ENCODE measurements around the gene MAPK4.

Gene MAPK4

DNA sequence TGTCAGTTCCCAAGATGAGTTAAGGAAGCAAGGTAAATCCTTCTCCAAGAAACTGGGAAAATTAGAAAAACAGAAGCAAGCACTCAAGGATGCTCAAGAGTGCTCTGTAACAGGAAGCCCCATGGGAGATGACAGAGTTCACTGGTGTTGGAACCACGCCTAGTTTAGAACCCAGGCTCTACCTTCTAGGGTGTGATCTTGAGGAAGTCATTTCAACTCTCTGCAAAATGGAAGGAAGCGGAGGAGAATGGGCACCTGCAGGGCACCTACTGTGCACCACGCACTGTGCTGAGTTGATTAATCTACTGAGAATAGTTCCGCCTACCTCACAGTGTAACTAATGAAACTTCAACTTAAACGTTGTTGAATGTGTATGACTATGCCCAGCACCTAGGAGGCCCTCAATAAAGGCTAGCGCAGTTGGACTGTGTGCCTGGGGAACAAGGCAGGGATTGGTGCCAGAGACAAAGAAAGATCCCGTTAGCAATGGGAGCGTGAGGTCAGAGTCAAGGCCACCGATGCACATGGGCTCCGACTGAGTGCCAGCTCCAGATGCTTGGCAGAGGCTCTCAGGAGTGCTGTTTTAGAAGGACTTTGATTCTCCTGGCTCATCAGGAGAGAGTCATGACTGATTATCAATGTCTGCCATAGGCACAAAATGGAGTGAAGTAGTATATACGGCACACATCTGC lies 93.7 kb downstream of the MAPK4 start:
- no peak for DNase-seq (ENCODE audit: low read depth in 2 of 2)

DNA sequence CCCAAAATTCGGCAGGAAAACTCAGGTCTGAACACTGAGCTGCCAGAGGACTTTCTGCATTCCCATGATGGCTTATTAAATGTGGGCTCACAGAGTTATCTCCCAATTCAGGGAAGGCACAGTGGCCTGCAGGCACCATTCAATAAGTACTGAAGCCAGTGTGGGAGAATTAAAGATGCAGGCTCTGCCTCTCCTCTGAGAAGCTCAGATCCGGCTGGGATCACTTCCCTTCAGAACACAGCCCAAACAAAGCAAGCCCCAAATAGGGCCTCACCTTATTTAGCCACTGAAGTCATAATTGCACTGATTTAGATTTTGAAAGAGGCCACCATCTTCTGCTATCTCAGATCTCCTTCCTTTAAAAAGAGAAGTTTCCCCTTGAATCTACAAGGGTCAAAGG lies 94.3 kb downstream of the MAPK4 start:
- DNase-seq (ENCODE audit: low read depth in 2 of 2), result no peak

DNA sequence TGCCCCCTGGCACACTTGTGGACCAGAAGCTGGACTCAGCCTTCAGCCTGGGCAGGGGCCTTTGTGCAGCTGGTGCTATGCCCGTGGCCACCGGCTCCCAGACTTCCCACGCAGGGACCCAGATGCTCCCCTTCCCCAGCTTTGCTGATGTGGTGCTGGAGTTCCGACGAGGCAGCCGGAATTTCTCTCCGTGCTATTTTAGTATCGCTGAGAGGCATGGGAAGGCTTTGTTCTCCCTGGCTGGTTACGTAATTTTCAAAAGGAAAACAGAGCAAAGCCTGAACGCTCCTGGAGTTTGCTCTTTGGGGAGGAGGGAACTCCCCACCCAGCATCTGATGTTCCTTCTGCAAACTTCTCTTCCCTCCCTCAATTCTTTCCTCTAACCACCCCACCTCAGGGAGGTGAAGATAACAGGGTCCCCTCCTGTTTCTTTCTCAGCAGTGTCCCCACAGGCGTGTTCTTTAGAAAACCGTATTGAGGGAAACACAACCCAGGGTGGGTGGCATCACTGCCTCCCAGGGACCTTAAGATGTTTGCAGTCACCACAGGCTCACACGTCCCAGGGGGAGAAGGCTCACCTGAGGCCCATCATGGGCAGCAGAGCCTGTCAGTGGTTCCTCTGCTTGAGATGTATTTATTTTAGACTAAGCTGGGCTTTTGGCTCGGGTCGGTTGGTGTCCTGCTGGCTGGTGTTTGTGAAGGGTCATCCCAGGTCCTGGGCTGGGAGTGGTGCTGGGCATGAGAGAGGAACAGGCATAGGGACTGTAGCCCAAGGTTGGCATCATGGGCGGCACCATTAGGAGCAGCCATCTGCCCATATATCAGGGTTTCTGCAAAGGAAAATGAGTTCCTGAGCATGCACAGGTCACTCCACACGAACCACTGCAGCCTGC lies 95.0 kb downstream of the MAPK4 start:
- DNase-seq (ENCODE audit: low read depth in 2 of 2), result no peak

DNA sequence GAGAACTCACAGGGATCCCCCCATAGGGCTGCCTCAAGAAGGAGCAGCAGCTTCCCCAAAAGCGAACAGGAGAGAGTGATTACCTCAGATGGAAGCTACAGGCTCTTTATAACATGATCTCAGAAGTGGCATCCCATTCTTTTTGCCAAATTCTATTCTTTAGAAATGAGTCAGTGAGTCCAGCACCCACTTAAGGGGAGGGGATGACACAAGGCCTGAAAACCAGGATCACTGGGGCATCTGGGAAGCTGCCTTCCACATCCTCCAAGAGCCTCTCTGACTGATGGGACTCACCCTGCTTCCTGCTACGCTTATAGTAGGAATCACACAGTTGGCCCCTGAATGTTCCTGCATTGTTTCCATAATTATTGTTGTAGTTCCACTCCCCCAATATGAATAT lies 96.5 kb downstream of the MAPK4 start:
- DNase-seq (ENCODE audit: low read depth in 2 of 2), result no peak

DNA sequence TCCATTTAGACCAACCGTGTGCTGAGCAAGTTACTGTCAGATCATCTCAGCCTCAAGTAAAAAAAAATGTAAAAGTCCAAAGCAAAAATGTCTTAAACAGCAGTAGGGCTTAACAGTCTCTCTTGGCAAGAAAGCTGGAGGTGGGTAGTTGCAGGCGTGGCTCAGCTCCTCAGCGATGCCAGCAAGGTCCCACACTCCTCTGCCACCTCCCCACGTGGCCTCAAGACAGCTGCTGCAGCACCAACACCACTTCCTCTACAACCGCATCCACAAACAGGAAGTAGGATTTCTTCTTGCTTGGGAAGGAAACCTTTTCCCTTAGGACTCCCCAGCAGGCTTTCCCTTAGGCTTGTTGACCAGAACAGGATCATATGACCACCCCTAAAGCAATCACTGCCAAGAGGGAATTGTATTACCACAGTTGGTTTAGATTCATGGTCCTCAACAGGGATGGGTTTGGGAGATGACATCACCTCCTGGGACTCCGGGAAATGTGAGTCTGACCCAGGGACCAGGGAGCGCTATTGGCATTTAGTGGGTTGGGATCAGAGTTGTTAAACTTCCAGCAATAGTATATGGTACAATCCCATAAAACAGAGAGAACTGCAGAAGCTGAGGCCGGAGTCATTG lies 97.1 kb downstream of the MAPK4 start:
- DNase-seq (ENCODE audit: low read depth in 2 of 2), result no peak

DNA sequence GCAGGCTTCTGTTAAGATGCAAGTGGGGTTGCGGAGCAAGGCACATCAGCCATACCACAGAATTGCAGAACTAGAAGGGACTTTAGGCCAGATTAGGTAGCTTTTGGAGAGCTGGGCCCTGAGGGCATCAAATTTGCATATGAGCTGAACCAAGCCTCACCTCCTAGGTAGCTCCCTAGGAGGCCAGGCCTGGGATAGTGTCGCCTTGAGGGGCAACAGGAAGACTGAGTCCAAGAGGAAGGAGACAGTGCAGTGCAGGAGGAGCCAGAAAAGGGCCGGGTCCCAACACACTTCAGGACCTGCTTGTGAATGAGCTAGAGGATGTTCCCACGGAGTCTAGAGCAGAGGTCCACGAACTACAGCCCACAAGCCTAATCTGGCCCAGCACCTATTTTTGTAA lies 98.7 kb downstream of the MAPK4 start:
- DNase-seq (ENCODE audit: low read depth in 2 of 2), result no peak

DNA sequence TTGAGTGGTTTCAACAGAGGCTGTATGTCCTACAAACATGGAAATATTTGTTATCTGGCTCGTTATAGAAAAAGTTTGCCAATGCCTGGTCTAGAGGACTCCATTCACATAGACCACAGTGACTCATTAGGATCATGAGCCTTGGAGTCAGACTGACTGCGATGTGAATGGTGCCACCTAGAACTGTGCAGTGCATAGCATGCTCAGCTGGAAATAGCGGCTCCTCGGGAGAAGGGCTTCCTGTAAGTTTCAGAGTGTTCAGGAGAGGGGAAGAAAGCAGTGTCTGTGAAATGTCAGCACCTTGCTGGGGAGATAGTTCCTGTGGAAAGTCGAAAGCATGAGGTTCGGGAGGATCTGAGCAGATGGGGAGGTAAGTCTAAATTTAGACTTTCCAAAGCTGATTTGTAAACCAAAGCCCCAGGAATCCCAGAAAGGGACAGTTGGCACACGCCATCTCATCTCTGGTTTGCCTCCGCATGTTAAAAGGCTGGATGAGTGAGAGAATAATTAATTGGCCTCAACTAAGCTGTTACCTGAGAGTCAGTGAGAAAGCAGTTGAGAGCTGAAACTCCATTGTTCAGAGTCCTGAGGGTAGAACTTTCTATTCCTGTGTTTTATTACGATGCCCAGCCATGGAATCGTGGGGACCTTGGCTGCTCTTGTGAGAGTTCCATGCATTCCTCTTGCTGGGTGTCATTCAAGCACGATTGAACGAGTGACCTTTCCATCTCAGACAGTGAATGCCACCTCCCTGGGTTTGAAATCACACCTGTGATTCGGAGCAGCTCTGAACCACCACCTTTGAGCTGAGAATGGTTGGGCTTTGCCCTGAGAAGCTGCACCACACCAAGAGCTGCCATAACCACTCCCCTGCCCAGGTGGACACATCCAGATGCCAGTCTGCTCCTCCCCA lies 99.5 kb downstream of the MAPK4 start:
- DNase-seq (ENCODE audit: low read depth in 2 of 2), result no peak

DNA sequence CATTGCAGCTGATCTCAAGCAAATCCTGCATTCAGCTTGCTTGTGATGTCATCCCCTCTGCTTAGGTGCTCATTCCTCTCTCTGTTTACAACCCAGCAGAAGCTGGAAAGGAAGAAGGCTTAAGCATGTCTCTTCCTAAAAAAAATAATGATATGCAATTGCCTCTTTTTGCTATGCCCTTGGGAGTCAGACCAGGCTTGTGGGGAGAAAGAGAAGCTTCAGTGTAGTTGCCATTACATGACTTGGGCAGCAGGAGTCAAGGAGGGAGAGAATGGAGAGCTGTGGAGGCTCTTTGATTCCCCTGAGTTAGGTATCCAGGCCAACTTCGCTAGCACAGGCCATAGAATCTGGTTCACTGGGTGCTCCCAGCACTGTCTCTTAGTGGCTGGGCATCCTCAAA lies 101.1 kb downstream of the MAPK4 start:
- DNase-seq (ENCODE audit: low read depth in 2 of 2), result no peak

DNA sequence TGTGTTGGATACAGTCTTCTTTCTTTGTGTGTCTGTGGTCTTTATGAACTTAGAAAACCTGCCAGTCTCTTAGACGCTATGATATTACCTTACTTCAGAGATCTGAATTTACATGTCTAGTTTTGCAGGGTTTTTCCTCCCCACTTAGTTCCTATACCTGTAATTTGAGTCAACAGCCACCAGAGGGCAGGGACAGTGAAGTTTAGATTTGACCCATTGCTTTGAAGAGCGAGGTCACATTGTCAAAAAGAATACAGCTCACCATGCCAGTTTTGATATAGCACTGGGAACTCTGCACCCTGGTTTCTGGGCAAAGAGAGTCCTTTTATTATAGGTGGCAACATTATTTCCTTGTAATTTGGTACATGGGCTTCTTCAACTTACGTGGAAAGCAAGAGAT lies 102.3 kb downstream of the MAPK4 start:
- DNase-seq (ENCODE audit: low read depth in 2 of 2), result no peak

DNA sequence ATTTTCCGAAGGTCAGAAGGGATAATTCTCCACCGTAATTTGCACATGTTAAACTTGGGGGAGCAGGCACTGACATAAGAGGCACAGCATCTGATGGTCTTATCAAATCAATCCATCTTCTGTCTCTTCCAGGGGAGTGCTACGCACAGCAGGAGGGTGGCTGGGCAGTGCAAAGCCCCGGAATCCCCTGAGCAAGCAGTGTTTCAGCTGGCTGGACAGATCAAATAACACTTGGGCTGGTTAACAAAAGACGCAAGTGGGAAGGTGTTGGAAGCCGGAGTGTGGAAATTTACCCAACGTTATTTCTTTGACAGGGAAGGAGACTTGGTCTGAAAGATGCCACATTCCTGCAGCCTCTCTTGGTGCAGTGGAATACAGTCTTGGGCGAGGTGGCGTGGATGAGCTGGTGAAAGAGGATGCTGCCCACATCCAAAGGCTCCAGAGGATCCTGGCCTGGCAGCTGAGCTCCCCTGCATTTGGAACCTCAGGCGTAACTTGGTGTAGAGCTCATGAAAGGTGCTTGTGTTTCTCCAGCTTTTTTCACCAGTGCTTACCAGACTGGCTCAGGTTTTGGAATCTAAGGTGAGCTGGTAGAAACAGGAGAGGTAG lies 103.0 kb downstream of the MAPK4 start:
- DNase-seq (ENCODE audit: low read depth in 2 of 2), result no peak

DNA sequence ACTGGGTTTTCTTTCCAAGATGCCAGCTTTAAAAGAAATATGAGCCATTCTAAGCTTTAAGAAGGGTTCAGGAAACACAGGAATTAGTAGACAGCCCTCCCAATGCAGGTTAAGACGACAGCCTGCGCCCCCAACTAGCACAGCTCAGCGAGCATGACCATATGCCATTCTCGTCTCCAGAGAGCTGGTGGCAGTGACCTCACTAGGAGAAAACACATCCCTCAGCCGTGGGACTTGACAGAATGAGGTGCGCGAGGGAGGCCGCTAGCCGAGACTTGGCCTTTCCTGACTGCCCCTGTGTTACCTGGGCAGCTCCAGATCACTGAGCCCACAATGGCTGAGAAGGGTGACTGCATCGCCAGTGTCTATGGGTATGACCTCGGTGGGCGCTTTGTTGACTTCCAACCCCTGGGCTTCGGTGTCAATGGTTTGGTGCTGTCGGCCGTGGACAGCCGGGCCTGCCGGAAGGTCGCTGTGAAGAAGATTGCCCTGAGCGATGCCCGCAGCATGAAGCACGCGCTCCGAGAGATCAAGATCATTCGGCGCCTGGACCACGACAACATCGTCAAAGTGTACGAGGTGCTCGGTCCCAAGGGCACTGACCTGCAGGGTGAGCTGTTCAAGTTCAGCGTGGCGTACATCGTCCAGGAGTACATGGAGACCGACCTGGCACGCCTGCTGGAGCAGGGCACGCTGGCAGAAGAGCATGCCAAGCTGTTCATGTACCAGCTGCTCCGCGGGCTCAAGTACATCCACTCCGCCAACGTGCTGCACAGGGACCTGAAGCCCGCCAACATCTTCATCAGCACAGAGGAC lies 103.9 kb downstream of the MAPK4 start:
- DNase-seq (ENCODE audit: low read depth in 2 of 2), result no peak

DNA sequence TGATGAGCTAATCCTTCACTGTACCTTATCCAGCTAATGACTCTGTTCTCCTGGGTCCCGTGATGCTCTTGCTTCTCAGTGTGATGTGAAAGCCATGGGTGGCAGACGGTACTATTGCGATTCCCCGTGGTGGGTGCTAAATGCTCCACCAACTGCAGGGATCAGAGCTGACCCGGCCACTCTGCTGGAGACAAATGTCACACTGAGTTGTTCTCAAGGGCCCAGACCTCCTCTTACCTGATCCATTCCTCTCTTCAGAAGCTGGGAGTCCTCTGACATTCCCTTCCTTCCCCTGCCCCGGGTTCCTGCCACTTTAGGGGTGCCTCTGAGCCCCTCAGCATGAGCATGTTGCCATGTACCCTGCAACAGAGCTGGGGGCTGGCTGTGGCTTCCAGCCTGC lies 105.1 kb downstream of the MAPK4 start:
- DNase-seq (ENCODE audit: low read depth in 2 of 2), result no peak

DNA sequence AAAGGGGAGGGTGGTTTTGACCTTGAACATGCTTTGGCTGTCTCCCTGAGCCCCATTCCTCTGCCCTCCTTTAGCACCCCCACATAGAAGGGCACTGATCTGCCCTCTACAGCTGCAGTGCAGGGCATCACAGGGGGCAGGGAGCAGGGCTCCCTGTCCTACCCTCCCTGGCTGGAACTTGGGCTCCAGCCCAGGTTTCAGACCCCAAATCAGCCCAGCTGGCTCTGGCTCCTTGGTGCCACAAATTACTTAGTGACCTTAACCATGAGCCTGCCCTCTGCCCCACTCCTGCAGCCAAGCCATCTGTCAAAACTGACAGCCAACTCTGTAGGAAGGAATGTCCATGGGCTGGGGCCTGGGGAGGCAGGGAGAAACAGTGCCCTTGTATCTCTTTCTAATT lies 105.6 kb downstream of the MAPK4 start:
- no peak for DNase-seq (ENCODE audit: low read depth in 2 of 2)

DNA sequence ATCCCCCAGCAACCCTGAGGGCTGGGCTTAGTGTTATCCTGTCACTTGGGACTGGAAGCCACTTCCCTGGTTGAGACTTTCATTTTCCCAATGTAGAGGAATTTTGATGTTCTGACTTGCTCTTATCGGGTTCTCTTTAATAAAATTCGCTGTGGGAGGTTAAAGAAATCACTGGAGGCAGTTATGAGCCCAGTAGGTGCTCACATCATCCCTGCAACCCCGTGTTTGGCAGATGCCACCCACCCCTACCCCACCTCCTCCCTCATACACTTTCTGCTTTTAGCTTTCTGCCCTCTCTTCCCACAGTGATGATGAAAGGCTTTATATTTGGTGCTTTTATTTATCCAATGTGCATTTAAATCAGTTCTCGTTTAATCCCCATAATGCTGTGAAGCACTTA lies 106.6 kb downstream of the MAPK4 start:
- no peak for DNase-seq (ENCODE audit: low read depth in 2 of 2)

DNA sequence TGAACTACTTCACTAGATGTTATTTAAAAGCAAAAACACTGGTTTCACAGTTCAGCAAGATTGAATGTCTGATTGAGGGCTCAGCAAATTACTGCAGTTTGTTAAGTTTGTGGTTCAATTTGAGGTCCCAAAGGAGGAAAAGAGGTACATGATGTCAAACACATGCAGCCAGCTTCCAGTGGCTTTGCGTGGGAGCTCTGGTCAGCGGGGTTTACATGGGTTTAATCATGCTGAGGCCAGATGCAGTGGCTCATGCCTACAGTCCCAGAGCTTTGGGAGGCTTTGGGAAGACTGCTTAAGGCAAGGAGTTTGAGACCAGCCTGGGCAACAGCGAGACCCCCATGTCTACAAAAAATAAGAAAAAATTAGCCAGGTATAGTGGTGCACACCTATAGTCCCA lies 111.5 kb downstream of the MAPK4 start:
- DNase-seq (ENCODE audit: low read depth in 2 of 2), result no peak

DNA sequence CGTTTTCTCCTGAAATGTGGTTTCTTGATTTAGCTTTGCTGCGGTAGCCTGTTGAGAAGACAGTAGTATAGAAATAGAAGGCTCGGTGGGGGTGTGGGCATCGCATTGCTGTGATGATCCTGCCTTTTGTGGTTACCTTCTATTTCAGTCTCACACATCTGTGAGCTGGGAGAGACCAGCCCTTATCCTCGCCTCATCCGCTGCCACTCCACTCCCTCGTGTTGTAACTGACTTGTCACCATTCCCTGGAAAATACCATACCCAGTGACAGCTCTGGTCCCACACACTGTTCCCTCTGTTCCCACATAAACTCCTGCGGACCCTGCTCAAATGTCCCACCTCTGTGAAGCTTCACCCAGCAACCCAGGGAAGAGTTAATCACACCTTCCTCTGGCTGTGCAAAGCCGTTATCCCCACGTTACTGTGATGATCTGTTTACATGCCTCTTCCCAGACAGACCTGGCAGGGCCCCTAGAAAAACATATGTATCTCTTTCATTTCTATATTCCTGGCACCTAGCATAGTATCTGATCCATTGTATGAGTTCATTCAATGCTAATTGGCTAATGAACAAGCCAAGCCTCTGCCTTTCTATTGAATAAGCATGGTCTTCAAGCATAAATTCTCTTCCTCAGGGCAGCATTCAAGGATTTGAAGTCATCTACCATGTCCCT lies 114.6 kb downstream of the MAPK4 start:
- no peak for DNase-seq (ENCODE audit: low read depth in 2 of 2)

DNA sequence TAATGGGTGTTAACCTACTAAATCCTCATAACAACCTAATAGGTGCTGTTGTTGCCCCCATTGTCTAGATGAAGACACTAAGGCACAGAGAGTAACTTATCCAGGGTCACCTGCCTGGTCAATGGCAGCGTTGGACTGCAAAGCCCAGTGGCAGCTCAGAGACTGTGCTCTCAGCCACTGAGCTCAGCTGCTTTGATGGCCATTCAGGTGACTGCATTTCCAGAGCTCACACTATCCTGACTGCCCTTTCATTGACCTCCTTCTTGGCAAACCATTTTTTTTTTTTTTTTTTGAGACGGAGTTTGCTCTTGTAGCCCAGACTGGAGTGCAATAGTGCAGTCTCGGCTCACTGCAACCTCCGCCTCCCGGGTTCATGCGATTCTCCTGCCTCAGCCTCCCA lies 115.2 kb downstream of the MAPK4 start:
- DNase-seq (ENCODE audit: low read depth in 2 of 2), result no peak

DNA sequence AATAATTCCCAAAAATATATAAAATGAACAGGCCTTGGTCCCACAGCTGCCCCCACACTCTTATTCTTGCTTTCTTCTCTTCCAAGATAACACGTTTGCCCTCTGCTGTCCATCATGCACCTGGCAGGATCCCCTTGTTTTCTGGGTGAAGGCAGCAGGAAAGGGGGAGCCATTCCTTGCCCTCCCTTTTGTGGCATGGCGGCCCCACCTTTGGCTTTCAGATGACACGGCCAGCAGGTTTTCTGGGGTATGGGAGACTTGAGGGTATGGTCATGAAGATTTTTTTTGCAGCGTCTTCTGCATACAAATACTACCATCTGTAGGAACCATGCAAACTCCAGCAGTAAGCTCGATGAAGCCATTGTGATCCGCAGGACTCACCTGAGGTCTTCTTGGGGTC lies 118.8 kb downstream of the MAPK4 start:
- DNase-seq (ENCODE audit: low read depth in 2 of 2), result no peak

DNA sequence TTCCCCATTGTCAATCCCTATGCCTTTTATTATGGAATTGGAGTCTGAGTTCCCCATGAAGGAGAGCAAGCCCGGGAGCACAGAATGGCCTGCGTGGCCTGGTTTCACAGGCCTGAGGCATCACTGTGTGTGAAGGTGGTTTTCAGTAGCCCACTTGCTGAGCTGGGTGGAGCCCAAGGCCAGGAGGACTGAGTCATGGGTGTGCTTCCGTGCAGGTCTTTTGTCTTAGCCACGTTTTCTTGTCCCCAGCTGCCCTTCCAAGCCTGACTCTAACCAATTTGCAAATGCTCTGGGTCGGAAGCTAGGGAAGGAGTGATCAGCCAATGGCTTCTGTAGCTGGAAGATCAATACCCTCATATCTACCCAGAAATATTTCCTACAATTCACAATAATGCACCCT lies 119.2 kb downstream of the MAPK4 start:
- no peak for DNase-seq (ENCODE audit: low read depth in 2 of 2)

DNA sequence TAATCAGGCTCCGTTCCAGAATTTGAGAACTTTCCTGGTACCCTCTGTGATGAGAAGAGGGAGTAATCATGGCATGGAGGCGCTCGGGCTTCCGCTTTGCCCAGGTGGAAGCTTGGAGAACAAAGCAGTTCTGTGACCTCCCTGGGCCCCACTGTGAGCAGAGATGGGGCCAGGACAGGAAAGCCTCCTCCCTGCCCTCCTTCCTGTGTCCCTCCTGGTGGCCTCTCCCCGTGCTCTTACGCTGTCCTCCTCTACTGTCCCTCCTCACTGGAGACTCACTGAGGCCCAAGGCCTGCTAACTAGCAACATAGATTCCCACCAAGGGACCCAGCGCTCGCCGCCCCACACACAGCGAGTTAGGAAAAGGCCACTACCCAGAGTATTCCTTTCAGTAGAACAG lies 119.8 kb downstream of the MAPK4 start:
- DNase-seq (ENCODE audit: low read depth in 2 of 2), result no peak
